Colonic mucosa (tissue), 4 donors: ENCODE data around the gene URB2. TPM values are rescaled to one million over a fixed set of nuclear protein-coding genes. Genes with fewer than 3 reads are reported as not detected.

ENCODE experiments used
- DNase-seq: peaks from one replicate; pipeline ENCODE4 v3.0.0-alpha.2; 2020
- H3K27ac ChIP-seq: fragments of 200-600 bp; one replicate; pipeline ENCODE4 v1.8.0; 2021
- H3K27me3 ChIP-seq: fragments of 200-600 bp; one replicate; pipeline ENCODE4 v1.8.0; 2021
- H3K36me3 ChIP-seq: fragments of 200-600 bp; one replicate; pipeline ENCODE4 v1.8.0; 2021
- H3K4me1 ChIP-seq: fragments of 200-600 bp; one replicate; pipeline ENCODE4 v1.8.0; 2021; ENCODE audit warnings: mild to moderate bottlenecking
- H3K4me3 ChIP-seq: fragments of 200-600 bp; one replicate; pipeline ENCODE4 v1.8.0; 2021
- H3K9ac ChIP-seq, 2 donors: one replicate each; pipeline ENCODE4 v1.7.0; 2013; ENCODE audit warnings: control low read depth in 2 of 2, low read depth in 2 of 2, low read length in 2 of 2
- H3K9me3 ChIP-seq: fragments of 200-600 bp; one replicate; pipeline ENCODE4 v1.8.0; 2021
- CTCF ChIP-seq: fragments of 200-600 bp; IDR thresholded peaks from one replicate; pipeline ENCODE4 v1.8.0; 2022; ENCODE audit warnings: antibody characterized with exemption, mild to moderate bottlenecking
- intact Hi-C: fragments of 100-400 bp; cut with DNase I; formaldehyde crosslinking; loops from one replicate; pipeline ENCODE4 v1.14.1; 2022
- total RNA-seq, 2 donors: library from RNA; stranded (reverse); fragmentation: NEBNext Ultra II Directional in 1 of 2; extraction: Animal tissue kit (Norgen Biotek cat#: 25700) in 1 of 2; gene quantifications; one replicate each; pipeline ENCODE4 v1.2.1, GENCODE V29; 2021
- donor health status: healthy.
- donor health status: DM: no; HTN: no; CAD: no.
- donor health status: DM: no; HTN: no; CAD: no.

The URB2 gene
- total RNA-seq, 2 donors from 2014 or later, result 5.7 to 10.0 TPM

- no peak overlapping the region for H3K4me3 ChIP-seq
- no peak for TF ChIP-seq CTCF
- H3K36me3 ChIP-seq, result no peaks in the 10 kb centered on the region
- DNase-seq, result no peak
- H3K27me3 ChIP-seq, result no peaks in the 10 kb centered on the region
- H3K4me1 ChIP-seq, result no peaks in the 10 kb centered on the region
- H3K9ac ChIP-seq, result no peak overlapping the region
- intact Hi-C loops, result no loop called here
- H3K27ac ChIP-seq, result no peak overlapping the region
- H3K9me3 ChIP-seq, result no peaks in the 10 kb centered on the region
Observed at GRCh38 chr1:229582011-229582694, 43.9 kb upstream of the URB2 start.

GRCh38 chr1:229582715-229583114 is 43.3 kb upstream of the URB2 start:
- DNase-seq, result no peak
- no peaks in the 10 kb centered on the region for H3K9me3 ChIP-seq
- intact Hi-C loops, result no loop called here
- H3K4me1 ChIP-seq, result no peaks in the 10 kb centered on the region
- no peaks in the 10 kb centered on the region for H3K27me3 ChIP-seq
- H3K27ac ChIP-seq, result no peak overlapping the region
- H3K9ac ChIP-seq, result no peak overlapping the region
- H3K4me3 ChIP-seq, result no peak overlapping the region
- no peaks in the 10 kb centered on the region for H3K36me3 ChIP-seq
- TF ChIP-seq CTCF, result no peak

GRCh38 chr1:229585338-229585737 is 40.7 kb upstream of the URB2 start:
- no peaks in the 10 kb centered on the region for H3K27me3 ChIP-seq
- no peak for DNase-seq
- TF ChIP-seq CTCF, result no peak

GRCh38 chr1:229590119-229590518 is 35.9 kb upstream of the URB2 start:
- intact Hi-C loops, result no loop called here
- Histone ChIP-seq H3K36me3 (peaks cover 7% of the 10 kb centered on the region), H3K9me3 (no peaks in the 10 kb centered on the region), H3K9ac (no peak overlapping the region), H3K27me3 (no peaks in the 10 kb centered on the region), H3K27ac (no peak overlapping the region), H3K4me1 (no peaks in the 10 kb centered on the region), H3K4me3 (no peak overlapping the region)
- no peak for TF ChIP-seq CTCF
- DNase-seq, result no peak

More at GRCh38 chr1:229585338-229585737, 40.7 kb upstream of the URB2 start:
- Histone ChIP-seq H3K36me3 (no peaks in the 10 kb centered on the region), H3K4me3 (no peak overlapping the region), H3K4me1 (no peaks in the 10 kb centered on the region), H3K9me3 (no peaks in the 10 kb centered on the region), H3K9ac (no peak overlapping the region), H3K27ac (no peak overlapping the region)
- intact Hi-C loops, result no loop called here

GRCh38 chr1:229593800-229594199 is 32.2 kb upstream of the URB2 start:
- TF ChIP-seq CTCF, result no peak
- Histone ChIP-seq H3K4me1 (no peaks in the 10 kb centered on the region), H3K27me3 (no peaks in the 10 kb centered on the region), H3K4me3 (no peak overlapping the region), H3K27ac (no peak overlapping the region), H3K9ac (no peak overlapping the region), H3K9me3 (no peaks in the 10 kb centered on the region), H3K36me3 (peaks cover 7% of the 10 kb centered on the region)
- no peak for DNase-seq
- intact Hi-C loops, result no loop called here
